Activated gamma-delta T cell treated with Interleukin-2 at 50 U/mL for 16 hours (primary cell): ENCODE measurements around the gene MRPL10.
A peak's percentile ranks its signal among the peaks of the same experiment; 100 is the strongest.
"Not testable (repeated sequence)": the region's sequence is repeated elsewhere in the genome, so short reads cannot be mapped to it uniquely, and the experiment has no call there.

Experiments
- DNase-seq: peaks from one replicate; pipeline ENCODE4 v3.0.0-alpha.2; 2020

Gene MRPL10

DNA sequence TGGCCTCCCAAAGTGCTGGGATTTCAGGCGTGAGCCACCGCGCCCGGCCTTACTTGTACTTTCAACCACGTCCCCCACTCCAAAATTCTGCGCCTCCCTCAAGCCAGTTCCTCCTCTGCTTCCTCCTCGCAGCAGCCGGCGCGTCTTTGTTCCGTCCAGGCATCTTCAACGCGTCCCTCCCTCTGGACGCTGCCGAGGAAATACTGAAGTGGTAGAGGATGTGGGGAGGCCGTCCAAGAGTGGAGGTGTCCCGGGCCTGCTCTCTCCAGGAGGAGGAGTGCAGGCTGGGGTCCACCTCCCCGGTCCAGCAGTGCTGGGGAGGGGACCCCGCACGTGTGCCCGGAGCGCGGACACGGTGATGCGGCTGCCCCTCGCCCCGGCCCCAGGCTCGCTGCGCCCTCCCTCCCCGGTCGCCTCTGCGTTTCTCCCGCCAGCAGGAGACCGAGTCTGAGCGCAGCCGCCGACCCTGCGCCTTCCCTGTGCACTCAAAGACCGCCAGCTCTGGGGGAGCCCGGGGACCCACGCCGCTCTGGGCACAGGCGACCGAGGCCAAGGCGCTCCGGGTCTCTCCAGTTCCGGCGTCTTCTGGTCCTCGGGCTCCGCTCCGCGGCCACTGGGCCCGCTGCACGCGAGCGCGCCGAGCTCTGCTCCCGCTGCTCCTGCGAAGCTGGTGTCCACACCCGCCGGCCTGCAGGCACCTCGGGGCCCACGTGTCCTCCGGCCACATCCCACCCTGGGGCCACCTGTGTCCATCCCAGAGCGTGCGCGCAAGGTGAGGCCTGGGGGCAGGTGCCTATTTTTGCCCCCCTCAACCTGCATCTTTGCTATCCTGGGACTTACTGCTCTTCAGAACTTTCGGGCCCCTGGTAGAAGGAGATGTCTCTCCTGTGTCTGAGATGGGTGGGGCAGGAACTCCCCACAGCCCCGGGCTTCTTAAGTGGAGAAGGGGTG is 41.5 kb downstream of the MRPL10 start:
- DNase-seq = peak; percentile 41

GRCh38 chr17:47785538-47786123 is 45.7 kb downstream of the MRPL10 start:
- no peak for DNase-seq

DNA sequence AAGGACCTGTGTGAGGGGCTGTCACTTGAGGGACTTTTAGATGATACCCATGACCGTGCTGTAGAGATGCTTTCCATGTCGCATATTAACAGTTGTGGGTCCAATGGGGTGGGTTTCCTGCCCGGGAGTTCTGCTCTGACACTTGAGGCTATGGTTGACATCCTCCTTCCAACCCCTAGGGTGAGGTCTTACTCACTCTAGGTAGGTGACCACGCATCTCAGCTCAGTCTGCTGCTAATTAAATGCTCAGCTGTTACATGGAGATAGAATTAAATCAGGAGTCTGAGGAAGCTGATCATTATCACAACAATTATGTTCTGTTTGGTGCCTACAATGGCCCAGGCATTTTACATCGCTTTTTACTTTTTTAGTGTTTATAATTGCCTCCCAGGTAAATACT is 49.9 kb downstream of the MRPL10 start:
- DNase-seq = no peak

DNA sequence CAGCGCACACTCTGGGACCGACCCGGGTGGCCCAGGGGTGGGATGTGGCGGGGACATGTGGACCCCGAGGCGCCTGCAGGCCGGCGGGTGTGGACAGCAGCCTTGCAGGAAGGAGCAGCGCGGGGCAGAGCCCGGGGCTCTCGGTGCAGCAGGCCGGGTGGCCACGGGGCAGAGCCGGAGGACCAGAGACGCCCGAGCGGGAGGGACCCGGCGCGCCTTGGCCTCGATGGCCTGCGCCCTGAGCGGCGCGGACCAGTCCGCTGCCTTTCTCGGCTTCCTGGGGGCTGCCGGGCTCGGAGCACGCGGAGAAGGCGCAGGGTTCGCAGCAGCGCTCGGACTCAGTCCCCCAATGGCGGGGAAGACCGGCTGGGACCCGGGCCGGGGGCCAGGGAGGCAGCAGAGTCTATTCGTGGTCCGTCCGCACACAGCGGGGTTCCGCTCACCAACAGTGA is 53.1 kb downstream of the MRPL10 start:
- no peak for DNase-seq

DNA sequence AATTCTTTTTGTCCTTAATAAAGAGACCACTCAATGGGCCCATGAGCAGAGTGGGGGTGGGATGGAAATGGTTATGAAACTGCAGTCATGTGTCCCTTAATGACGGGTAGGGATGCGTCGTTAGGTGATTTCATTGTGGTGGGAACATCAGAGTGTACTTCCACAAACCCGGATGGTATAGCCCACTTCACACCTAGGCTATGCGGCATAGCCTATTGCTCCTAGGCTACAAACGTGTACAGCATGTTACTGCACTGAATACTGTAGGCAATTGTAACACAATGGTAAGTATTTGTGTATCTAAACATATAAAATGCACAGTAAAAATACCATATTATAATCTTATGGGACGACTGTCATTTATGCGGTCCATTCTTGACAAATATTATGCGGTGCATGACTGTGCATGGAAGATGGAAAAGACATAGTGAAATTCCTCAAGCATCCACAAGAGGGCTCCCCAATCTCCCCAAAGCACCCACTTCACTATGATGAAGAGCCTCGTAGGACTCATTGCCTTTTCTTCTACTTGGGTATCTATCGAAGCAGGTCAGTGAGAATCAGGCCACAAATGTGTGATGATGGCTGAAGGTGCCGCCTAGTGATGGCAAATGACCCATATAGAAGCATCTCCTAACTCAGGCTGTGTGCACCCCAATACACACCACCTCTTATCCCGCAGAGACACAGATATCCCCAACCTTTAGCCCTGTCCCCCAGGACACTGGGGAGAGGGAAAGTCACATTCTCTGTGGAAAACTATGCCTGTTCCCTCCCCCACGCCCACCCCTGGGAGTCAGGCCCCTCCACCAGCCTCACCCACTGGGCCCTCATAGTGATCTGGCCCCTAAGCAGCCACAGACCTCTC is 54.8 kb downstream of the MRPL10 start:
- peak; percentile 35 for DNase-seq

- no peak for DNase-seq
Measured at GRCh38 chr17:47774987-47775580, 56.3 kb downstream of the MRPL10 start.

DNA sequence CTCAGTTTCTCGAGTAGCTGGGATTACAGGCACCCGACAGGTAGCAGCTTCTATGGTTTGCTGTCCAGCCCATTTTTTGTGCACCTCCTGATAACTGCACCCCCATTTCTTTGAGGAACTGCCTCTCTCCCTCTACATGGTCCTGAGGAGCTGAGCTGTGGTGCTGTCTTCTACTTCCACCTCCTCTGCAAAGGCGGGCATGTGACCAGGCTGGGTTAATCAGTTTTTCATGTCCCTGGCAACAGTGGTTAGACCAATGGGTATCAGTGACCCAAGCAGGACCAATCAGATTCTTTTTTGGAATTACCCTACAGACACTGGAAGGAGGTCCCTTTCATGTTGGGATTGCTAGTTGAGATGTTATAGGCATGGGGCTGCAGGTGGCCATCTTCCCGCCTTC is 57.0 kb downstream of the MRPL10 start:
- no peak for DNase-seq

- DNase-seq = not testable (repeated sequence)
Measured at GRCh38 chr17:47773649-47774048, 57.7 kb downstream of the MRPL10 start.
